Adrenal gland (tissue), 5 donors: ENCODE results near the gene DRC3.

Source experiments
- POLR2A ChIP-seq, 2 donors: fragments of 450-650 bp; IDR thresholded peaks; one replicate each; pipeline ENCODE4 v1.6.1; 2017; ENCODE audit warnings: antibody characterized with exemption in 2 of 2, mild to moderate bottlenecking in 2 of 2, moderate library complexity in 1 of 2
- TF ChIP-seq, protein P1 (sequence below), 6 experiments: fragments of 450-650 bp in 4 of 6; fragments of 200-600 bp in 2 of 6; sonication (generic) in 1 of 6; IDR thresholded peaks; 1 replicate in 5 of 6; 2 replicates in 1 of 6; pipeline versions ENCODE4 v1.5.1 to v1.8.0; 2016 to 2021; ENCODE audit warnings: antibody characterized with exemption in 6 of 6, mild to moderate bottlenecking in 2 of 6, moderate library complexity in 1 of 6
- donor health status: DM: no; HTN: no; CAD: no.

DNA sequence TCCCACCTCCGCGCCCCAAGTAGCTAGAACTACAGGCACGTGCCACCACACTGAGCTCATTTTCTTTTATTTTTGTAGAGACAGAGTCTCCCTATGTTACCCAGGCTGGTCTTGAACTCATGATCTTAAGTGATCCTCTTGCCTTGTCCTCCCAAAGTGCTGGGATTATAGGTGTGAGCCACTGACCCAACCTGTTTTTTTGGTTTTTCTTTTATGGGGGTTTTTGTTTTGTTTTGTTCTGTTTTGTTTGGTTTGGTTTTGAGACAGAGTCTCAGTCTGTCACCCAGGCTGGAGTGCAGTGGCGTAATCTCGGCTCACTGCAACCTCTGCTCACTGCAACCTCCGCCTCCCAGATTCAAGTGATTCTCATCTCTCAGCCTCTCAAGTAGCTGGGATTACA is 82.9 kb downstream of the DRC3 start:
- TF ChIP-seq, protein P1, sequence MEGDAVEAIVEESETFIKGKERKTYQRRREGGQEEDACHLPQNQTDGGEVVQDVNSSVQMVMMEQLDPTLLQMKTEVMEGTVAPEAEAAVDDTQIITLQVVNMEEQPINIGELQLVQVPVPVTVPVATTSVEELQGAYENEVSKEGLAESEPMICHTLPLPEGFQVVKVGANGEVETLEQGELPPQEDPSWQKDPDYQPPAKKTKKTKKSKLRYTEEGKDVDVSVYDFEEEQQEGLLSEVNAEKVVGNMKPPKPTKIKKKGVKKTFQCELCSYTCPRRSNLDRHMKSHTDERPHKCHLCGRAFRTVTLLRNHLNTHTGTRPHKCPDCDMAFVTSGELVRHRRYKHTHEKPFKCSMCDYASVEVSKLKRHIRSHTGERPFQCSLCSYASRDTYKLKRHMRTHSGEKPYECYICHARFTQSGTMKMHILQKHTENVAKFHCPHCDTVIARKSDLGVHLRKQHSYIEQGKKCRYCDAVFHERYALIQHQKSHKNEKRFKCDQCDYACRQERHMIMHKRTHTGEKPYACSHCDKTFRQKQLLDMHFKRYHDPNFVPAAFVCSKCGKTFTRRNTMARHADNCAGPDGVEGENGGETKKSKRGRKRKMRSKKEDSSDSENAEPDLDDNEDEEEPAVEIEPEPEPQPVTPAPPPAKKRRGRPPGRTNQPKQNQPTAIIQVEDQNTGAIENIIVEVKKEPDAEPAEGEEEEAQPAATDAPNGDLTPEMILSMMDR (IDR thresholded peaks at IDR 0.05): no peak
- TF ChIP-seq POLR2A (IDR thresholded peaks at IDR 0.05): no peak
